HG03139 (cell line): ENCODE data around the gene C6.
"Not testable (repeated sequence)": the region's sequence is repeated elsewhere in the genome, so short reads cannot be mapped to it uniquely, and the experiment has no call there.

Source experiments
- ATAC-seq: cut with Tn5 transposase; IDR thresholded peaks from one replicate; pipeline ENCODE4 v1.9.1; 2021; ENCODE audit not compliant: unreplicated experiment

Gene C6

DNA sequence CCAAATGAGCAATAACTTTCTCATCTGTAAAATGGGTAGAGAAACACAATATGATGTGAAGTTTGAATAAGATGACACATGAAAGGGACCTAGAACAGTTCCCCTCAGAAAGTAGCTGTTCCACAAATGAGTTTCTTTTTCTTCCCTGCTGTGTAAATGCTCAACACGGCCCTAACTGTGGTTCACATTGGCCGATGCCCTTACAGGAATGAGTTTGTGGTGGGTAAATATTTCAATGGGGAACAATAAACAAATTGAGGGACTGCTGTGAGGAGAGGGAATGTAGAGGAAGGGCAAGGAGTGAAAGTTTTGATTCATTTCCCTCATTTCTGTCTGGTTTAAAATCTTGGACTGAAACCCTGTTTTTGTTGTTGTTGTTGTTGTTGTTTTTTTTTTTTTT, 12.8 kb downstream of the C6 start:
- no peak for ATAC-seq

DNA sequence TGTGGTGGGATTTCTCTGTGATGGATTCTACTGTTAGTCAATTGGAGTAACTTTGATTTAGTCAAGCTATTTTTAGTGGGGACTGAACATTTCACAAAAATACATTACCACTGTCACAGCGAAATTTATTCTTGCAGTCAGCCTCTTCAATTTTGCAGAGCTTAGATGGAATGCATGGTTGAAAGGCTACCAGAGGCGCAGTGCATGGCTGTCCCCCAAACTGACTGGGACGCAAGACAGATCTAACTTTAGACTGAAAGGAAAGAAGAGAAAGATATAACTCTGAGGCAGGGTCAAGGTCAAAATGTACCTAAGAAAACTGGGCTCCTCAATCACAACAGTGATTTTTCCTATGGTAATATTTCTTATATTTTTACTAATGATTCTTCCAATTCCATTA, 13.7 kb downstream of the C6 start:
- no peak for ATAC-seq

- ATAC-seq: no peak
Measured at GRCh38 chr5:41196197-41196596, 17.1 kb downstream of the C6 start.

GRCh38 chr5:41195228-41195627, 18.1 kb downstream of the C6 start:
- no peak for ATAC-seq

DNA sequence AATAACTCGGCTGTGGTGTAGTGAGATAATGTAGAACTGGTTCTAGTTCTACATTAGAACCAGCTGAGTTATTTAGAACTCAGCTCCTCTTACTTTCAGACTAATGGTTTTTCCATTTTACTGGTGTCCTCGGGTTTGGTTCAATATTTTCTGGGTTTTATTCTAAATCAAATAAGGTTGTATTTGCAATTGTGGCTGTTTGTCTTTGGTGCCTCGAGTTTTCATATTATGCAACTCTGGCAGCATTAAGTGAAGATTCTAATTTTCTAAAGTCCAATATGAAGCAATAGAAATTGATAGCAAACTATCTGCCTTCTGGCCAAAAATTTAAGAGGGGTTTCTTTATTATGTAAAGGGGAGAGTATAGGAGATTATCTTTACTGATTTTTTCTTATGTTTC, 19.0 kb downstream of the C6 start:
- ATAC-seq: no peak

DNA sequence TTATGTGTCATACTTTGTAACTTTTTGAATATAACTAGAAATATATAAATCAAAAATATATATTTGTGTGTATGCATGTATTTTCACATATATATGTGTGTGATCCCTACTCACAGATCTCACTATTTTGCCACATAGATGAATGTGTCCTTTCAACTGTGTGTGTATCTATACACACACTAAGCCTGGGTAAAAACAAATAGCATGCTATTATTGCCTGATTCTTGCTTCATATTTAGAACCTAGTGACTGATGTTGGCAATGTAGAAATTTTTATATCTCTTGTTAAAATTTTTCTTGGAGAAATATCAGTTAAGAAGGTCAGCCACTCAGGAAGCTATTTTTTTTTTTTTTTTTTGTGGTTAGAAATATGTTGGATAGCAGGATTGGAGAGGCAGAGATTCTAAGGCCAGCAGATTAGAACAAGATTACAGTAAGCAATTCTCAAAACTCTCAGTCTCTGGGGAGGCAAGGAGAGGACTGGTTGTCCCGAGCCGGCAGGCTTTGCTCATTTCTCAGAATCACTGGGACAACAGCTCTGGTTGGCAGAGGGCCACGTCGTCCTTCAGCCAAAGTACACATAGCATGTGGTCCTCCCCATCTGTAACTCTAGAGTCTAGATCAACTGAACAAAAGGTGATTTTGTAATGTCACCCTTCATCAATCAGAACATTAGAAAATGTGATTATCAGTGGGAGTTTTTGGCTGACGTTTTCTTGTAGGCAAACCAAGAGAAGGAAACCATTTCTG, 19.7 kb downstream of the C6 start:
- no peak for ATAC-seq

- no peak for ATAC-seq
Measured at GRCh38 chr5:41191249-41191648, 22.1 kb downstream of the C6 start.

DNA sequence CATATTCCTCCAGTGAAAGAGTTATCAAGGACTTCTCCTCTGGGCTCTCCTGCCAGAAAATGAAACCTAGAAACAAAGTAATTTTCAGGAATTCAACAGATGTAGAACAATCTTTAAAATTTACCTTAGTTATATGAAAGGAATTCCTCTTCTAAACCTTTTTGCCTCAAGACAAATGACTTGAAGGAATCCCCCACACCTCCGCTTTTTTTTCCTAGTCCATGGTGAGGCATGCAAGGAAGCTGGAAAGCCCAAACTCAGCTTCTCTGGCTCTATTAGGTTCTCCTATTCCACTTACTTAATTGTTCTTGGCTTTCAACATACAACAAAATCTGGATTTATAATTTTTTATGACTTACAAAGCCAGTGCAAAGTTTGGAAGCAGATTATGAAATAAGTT, 27.2 kb downstream of the C6 start:
- ATAC-seq: no peak

DNA sequence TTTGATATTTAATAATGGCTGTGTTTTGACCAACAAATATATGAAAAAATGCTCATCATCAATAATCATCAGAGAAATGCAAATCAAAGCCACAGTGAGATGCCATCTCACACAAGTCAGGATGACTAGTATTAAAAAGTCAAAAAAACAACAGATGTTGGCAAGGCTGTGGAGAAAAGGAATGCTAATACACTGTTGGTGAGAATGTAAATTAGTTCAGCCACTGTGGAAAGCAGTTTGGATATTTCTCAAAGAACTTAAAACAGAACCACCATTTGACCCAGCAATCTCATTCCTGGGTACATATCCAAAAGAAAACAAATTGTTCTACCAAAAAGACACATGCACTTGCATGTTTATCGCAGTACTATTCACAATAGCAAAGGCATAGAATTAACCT, 30.0 kb downstream of the C6 start:
- ATAC-seq: not testable (repeated sequence)

- no peak for ATAC-seq
Measured at GRCh38 chr5:41182666-41183065, 30.7 kb downstream of the C6 start.

DNA sequence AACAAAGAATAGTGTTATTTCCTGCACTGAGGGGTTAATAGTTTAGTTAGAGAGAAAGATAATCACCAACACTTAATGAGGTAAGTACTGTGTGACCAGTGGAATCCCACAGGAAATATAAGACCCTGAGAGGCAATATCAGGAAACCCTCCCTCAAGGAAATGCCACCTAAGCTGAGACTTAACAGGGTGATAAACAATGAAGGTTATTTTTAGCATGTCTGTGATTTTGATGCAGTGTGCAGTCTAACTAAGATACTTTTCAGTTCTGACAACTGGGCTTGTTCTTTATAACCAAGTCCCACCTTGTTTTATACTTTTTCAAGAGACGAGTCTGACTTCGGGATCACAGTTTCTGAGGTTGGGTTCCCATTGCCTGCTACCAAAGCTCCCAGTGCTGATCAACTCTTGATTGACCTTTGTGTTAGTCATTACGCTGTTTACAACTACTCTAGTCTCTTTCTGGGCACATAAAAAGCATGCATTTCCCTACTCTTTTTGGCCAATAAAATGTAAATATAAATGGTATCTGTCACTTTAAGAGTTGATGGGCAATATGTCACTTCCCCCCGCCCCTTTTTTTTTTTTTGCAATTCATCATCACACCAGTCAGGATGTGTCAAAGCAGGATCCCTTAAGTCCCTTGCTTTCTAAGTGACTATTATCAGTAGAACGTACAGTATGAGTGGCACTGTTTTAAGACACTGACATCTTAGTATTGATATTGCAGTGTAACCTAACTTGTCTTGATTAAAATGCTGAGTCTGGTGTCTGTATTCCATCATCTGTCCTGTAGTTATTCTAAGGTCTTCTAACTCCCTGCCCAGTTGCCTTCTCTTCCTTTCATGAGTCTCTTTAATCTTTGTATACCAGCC, 31.4 kb downstream of the C6 start:
- ATAC-seq: no peak

- ATAC-seq: no peak
Measured at GRCh38 chr5:41176952-41177351, 36.4 kb downstream of the C6 start.

- no peak for ATAC-seq
Measured at GRCh38 chr5:41172012-41172411, 41.3 kb downstream of the C6 start.

DNA sequence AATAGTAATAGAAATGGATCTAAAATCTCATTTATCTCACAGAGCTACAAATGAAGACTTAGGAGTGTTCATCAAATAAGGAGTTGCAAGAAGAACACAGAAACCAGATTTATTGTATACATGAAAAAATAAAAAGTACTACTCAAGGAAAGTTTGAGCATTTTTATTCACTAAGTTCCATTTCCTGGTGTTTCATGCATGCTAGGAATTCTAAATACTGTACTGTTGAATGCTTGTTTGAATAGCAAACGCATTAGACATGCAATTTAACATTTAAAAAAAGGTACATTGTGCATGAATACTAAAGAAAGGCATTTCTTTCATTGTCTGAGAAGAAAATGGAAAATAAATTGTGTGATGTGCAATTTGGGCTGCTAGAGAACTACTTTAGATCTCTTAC, 52.1 kb downstream of the C6 start:
- no peak for ATAC-seq

GRCh38 chr5:41157272-41157894, 55.9 kb downstream of the C6 start:
- no peak for ATAC-seq

DNA sequence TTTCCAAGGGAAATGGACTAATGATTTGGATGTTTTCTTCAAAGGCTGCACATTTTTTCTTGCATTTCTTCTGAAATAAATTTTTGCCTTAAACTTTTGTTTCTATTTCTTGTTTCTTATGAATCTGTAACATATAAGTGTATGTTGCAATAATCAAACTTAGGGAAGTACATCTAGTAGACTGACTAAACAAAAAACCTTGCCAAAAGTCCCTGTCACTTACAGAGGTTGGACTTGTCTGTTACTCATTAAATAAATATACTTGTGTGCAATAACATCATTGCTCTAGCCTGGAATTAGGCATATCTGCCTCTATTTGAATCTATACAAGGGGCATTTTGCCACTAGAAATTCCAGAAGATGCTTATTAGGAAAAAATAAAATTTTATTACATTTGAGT, 56.6 kb downstream of the C6 start:
- ATAC-seq: no peak

GRCh38 chr5:41154491-41154890, 58.8 kb downstream of the C6 start:
- ATAC-seq: no peak

DNA sequence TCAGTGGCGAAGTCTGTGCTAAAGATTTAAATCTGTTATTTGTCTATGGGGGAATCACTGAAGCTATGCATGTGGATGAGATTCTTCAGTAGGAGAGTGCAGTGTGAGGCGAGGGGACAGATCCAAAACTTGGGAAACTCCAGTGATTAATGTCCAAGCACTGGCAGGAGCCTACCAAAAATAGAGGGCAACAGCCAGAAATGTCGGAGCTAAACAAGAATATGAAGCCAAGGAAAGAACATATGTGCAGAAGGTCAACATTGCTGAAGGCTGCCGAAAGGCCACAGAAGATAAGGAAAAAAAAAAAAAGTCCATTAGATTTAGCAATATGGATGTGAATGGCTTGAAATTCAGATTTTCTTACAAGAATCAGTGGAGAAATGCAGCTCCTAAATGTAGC, 61.8 kb downstream of the C6 start:
- ATAC-seq: no peak

DNA sequence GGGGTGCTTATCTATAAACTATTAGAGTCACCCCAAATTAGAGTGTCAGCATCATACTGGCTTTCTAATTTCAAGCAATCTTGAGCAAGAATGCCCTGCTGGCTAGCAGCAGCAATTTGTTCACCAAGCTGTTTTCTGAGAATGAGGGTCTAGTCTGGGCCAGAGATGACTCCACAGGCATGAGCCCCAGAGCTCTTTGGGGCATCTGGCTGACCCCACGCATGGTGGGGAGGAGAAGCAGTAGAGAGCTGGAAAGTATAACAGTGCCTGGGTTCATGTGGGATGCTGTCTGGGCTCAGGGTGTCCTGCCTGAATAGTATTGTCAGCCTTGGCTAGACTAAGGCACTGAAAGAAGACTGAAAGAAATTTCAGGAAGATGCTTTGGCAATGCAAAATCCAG, 64.9 kb downstream of the C6 start:
- no peak for ATAC-seq

- no peak for ATAC-seq
Measured at GRCh38 chr5:41145306-41145705, 68.0 kb downstream of the C6 start.

DNA sequence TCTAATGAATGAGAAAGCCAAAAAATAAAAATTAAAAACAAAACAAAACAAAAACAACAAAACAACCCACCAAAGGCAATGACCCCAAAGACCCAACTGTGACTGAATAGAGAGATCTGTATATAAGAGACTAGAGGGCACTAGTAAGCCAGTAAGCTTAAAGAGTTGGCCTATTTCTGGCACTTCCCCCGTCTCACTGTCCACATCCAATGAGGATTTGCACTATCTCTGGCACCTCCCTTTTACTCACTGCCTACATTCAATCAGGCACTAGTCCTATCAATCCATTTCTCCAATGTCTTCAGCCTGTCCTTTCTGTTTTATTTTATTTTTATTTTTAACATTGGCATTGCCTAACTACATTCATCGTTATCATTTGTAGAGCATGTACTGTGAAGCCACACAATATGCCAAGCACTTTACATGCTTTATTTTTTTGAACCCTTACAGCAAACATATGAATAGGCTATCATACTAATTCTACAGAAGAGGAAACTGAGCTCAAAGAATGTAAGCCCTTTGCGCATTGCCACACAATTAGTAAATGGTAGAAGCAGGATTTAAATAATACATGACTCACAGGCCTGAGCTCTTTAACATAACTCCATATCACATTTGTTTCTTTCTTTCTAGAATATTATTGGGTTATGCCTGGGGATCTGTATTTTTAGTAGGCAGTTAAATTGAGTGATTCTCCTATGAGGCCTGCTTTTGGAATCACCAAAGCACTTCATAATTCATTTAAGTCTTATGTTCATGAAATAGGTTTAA, 70.0 kb downstream of the C6 start:
- no peak for ATAC-seq
